OCI-LY7 (cell line): ENCODE results near the gene STRADB. TPM values are rescaled to one million over a fixed set of nuclear protein-coding genes. Genes with fewer than 3 reads are reported as not detected.

Experiments used
- BruUV-seq: library from RNA; stranded (reverse); fragments of 400-500 nt; replicated peaks from 2 replicates; lab custom pipeline; 2021; lab: Mats Ljungman, UMichigan
- CTCF ChIA-PET: fragments of 300-600 bp; sonication (Branson Sonifier 250); formaldehyde crosslinking; loops from one replicate; lab custom pipeline; 2022; ENCODE audit warnings: antibody characterized with exemption; ENCODE audit not compliant: unreplicated experiment; lab: Charles Lee
- POLR2A ChIA-PET: fragments of 300-600 bp; sonication (Branson Sonifier 250); formaldehyde crosslinking; loops from one replicate; lab custom pipeline; 2022; ENCODE audit warnings: antibody characterized with exemption; lab: Charles Lee
- DNase-seq: peaks from one replicate; pipeline ENCODE4 v3.0.0-alpha.2; 2015; ENCODE audit warnings: low spot score
- H2AFZ ChIP-seq: fragments of 200-600 bp; sonication (generic), shearing (Covaris generic); 2 replicates; pipeline ENCODE4 v1.6.1; 2014; ENCODE audit warnings: mild to moderate bottlenecking, antibody characterized with exemption, low read length, moderate library complexity
- H3K27ac ChIP-seq: fragments of 200-600 bp; sonication (generic); 2 replicates; pipeline ENCODE4 v1.5.1; 2014; ENCODE audit warnings: mixed run types, low read depth, mild to moderate bottlenecking, moderate library complexity, low read length, inconsistent platforms; ENCODE audit not compliant: poor library complexity, severe bottlenecking
- H3K36me3 ChIP-seq: fragments of 200-600 bp; sonication (generic); 2 replicates; pipeline ENCODE4 v1.6.1; 2014; ENCODE audit warnings: mild to moderate bottlenecking, antibody characterized with exemption, low read length, moderate library complexity, mixed read lengths; ENCODE audit not compliant: insufficient read depth
- H3K4me1 ChIP-seq: fragments of 200-600 bp; sonication (generic); 2 replicates; pipeline ENCODE4 v1.5.1; 2014; ENCODE audit warnings: mild to moderate bottlenecking, low read length; ENCODE audit not compliant: insufficient read depth, poor library complexity, severe bottlenecking
- H3K4me2 ChIP-seq: fragments of 200-600 bp; sonication (generic); 2 replicates; pipeline ENCODE4 v1.6.1; 2014; ENCODE audit warnings: mild to moderate bottlenecking, low read length
- H3K4me3 ChIP-seq: fragments of 200-600 bp; sonication (generic); 2 replicates; pipeline ENCODE4 v1.5.1; 2014; ENCODE audit warnings: mild to moderate bottlenecking, low read depth, low read length; ENCODE audit not compliant: poor library complexity, severe bottlenecking
- H3K79me2 ChIP-seq: fragments of 200-600 bp; sonication (generic); 2 replicates; pipeline ENCODE4 v1.6.1; 2016; ENCODE audit warnings: low read depth, mild to moderate bottlenecking, low read length, moderate library complexity, mixed read lengths; ENCODE audit not compliant: insufficient read depth
- H3K9me2 ChIP-seq: fragments of 200-600 bp; sonication (generic); 2 replicates; pipeline ENCODE4 v1.6.1; 2016; ENCODE audit warnings: mild to moderate bottlenecking, low read length, mixed read lengths; ENCODE audit not compliant: insufficient read depth
- H3K9me3 ChIP-seq: fragments of 200-600 bp; sonication (generic); 2 replicates; pipeline ENCODE4 v1.6.1; 2014; ENCODE audit warnings: mild to moderate bottlenecking, mixed run types, low read length, mixed read lengths
- H4K20me1 ChIP-seq: fragments of 200-600 bp; sonication (generic); 2 replicates; pipeline ENCODE4 v1.6.1; 2014; ENCODE audit warnings: mild to moderate bottlenecking, antibody characterized with exemption, low read length, moderate library complexity, mixed read lengths; ENCODE audit not compliant: insufficient read depth
- CTCF ChIP-seq: fragments of 200-600 bp; sonication (generic); conservative IDR thresholded peaks from 2 replicates; pipeline ENCODE4 v1.5.1; 2014; ENCODE audit warnings: mild to moderate bottlenecking, antibody characterized with exemption, low read length, moderate library complexity, mixed read lengths
- EZH2phosphoT487 ChIP-seq: fragments of 200-600 bp; sonication (generic); IDR thresholded peaks from 2 replicates; pipeline ENCODE4 v1.6.1; 2018; ENCODE audit warnings: low read depth, borderline replicate concordance, mild to moderate bottlenecking, mixed run types, antibody characterized with exemption, low read length, moderate library complexity, mixed read lengths
- intact Hi-C: fragments of 100-400 bp; cut with micrococcal nuclease; formaldehyde crosslinking; loops from one replicate; pipeline ENCODE4 v1.10.0; 2022; ENCODE audit not compliant: unreplicated experiment
- total RNA-seq, 2 experiments: library from RNA; depleted of rRNA in 1 of 2; stranded (reverse); fragments of >200 nt in 1 of 2; shearing (Covaris generic) in 1 of 2; gene quantifications; 2 replicates each; pipeline ENCODE4 v1.2.3, GENCODE V29; 2014 to 2022

STRADB gene
- total RNA-seq, 2 experiments from 2014 or later, result 8.4 to 21.4 TPM

GRCh38 chr2:201404699-201405280, 46.8 kb upstream of the STRADB start:
- H3K4me2 ChIP-seq, result no peak overlapping the region
- POLR2A ChIA-PET, result interaction anchor here (0.6 to 0.9 kb wide), 3 partner anchors 10 to 114 kb away, joined by 3 read pairs; no protein-coding TSS in a partner anchor
- H3K4me1 ChIP-seq, result no peaks in the 10 kb centered on the region
- TF ChIP-seq EZH2phosphoT487 (no peak), CTCF (no peak)
- no peaks in the 10 kb centered on the region for H3K9me2 ChIP-seq
- no peaks in the 10 kb centered on the region for H3K79me2 ChIP-seq
- no peak overlapping the region for H3K27ac ChIP-seq
- no peak for DNase-seq
- no TSS peak for BruUV-seq
- H2AFZ ChIP-seq, result no peak overlapping the region
- no peaks in the 10 kb centered on the region for H4K20me1 ChIP-seq
- no peak overlapping the region for H3K4me3 ChIP-seq
- H3K9me3 ChIP-seq, result no peaks in the 10 kb centered on the region
- 0 out of 2 replicates have a peak, but pooled peaks cover 4% of the 10 kb centered on the region for H3K36me3 ChIP-seq
- CTCF ChIA-PET, result no interaction called here
- intact Hi-C loops, result no loop called here

GRCh38 chr2:201406077-201406662, 45.4 kb upstream of the STRADB start:
- DNase-seq, result no peak
- ChIA-PET CTCF (no interaction called here), POLR2A (interaction anchor here (1.1 to 1.2 kb wide), 2 partner anchors 16 to 134 kb away, joined by 3 to 6 read pairs; no protein-coding TSS in a partner anchor)
- Histone ChIP-seq H3K9me2 (no peaks in the 10 kb centered on the region), H2AFZ (no peak overlapping the region), H3K36me3 (0 out of 2 replicates have a peak, but pooled peaks cover 4% of the 10 kb centered on the region), H3K4me2 (no peak overlapping the region), H3K9me3 (no peaks in the 10 kb centered on the region), H3K4me1 (no peaks in the 10 kb centered on the region), H4K20me1 (no peaks in the 10 kb centered on the region), H3K4me3 (no peak overlapping the region), H3K79me2 (no peaks in the 10 kb centered on the region), H3K27ac (no peak overlapping the region)
- intact Hi-C loops, result no loop called here
- no TSS peak for BruUV-seq
- no peak for TF ChIP-seq CTCF
- TF ChIP-seq EZH2phosphoT487, result no peak

GRCh38 chr2:201407265-201407664, 44.3 kb upstream of the STRADB start:
- Histone ChIP-seq H3K4me1 (no peaks in the 10 kb centered on the region), H3K9me3 (no peaks in the 10 kb centered on the region), H3K79me2 (no peaks in the 10 kb centered on the region), H3K9me2 (no peaks in the 10 kb centered on the region), H4K20me1 (no peaks in the 10 kb centered on the region), H3K4me3 (no peak overlapping the region), H2AFZ (no peak overlapping the region), H3K27ac (no peak overlapping the region), H3K4me2 (no peak overlapping the region), H3K36me3 (0 out of 2 replicates have a peak, but pooled peaks cover 4% of the 10 kb centered on the region)
- intact Hi-C loops, result no loop called here
- ChIA-PET POLR2A (no interaction called here), CTCF (no interaction called here)
- DNase-seq, result no peak
- no TSS peak for BruUV-seq
- TF ChIP-seq EZH2phosphoT487 (no peak), CTCF (no peak)
